Stimulated activated CD4-positive, alpha-beta T cell treated with anti-CD3 and anti-CD28 coated beads, Interleukin-1b, Interleukin-23, amount 100 ng/mL, for 1 hour (primary cell): ENCODE data around the gene PLXNA4.
"Not testable (repeated sequence)": the region's sequence is repeated elsewhere in the genome, so short reads cannot be mapped to it uniquely, and the experiment has no call there.

Experiments
- DNase-seq, 2 donors: peaks; one replicate each; pipeline ENCODE4 v3.0.0-alpha.2; 2020; ENCODE audit warnings: low read depth in 2 of 2

PLXNA4 gene

GRCh38 chr7:132179080-132179430 is 397.2 kb downstream of the PLXNA4 start:
- no peak for DNase-seq

GRCh38 chr7:132178402-132179079 is 397.7 kb downstream of the PLXNA4 start:
- not testable (repeated sequence) for DNase-seq

GRCh38 chr7:132177708-132178401 is 398.4 kb downstream of the PLXNA4 start:
- DNase-seq: no peak

- no peak for DNase-seq
Observed at GRCh38 chr7:132176719-132177118, 399.6 kb downstream of the PLXNA4 start.

- DNase-seq: no peak
Observed at GRCh38 chr7:132171130-132171576, 405.1 kb downstream of the PLXNA4 start.

- DNase-seq: no peak
Observed at GRCh38 chr7:132169730-132170129, 406.5 kb downstream of the PLXNA4 start.

GRCh38 chr7:132168239-132168638 is 408.0 kb downstream of the PLXNA4 start:
- no peak for DNase-seq

GRCh38 chr7:132165695-132166094 is 410.6 kb downstream of the PLXNA4 start:
- not testable (repeated sequence) for DNase-seq

GRCh38 chr7:132164558-132165125 is 411.6 kb downstream of the PLXNA4 start:
- no peak for DNase-seq

GRCh38 chr7:132162556-132163144 is 413.6 kb downstream of the PLXNA4 start:
- no peak for DNase-seq

- no peak for DNase-seq
Observed at GRCh38 chr7:132161976-132162375, 414.3 kb downstream of the PLXNA4 start.

GRCh38 chr7:132161533-132161915 is 414.7 kb downstream of the PLXNA4 start:
- no peak for DNase-seq

- no peak for DNase-seq
Observed at GRCh38 chr7:132160611-132161532, 415.4 kb downstream of the PLXNA4 start.

- DNase-seq: no peak
Observed at GRCh38 chr7:132158841-132159240, 417.4 kb downstream of the PLXNA4 start.

- DNase-seq: no peak
Observed at GRCh38 chr7:132158166-132158565, 418.1 kb downstream of the PLXNA4 start.

GRCh38 chr7:132155715-132156114 is 420.6 kb downstream of the PLXNA4 start:
- DNase-seq: no peak

GRCh38 chr7:132154695-132155471 is 421.4 kb downstream of the PLXNA4 start:
- DNase-seq: no peak

GRCh38 chr7:132154248-132154647 is 422.0 kb downstream of the PLXNA4 start:
- no peak for DNase-seq

GRCh38 chr7:132152131-132152889 is 424.0 kb downstream of the PLXNA4 start:
- no peak for DNase-seq

- DNase-seq: no peak
Observed at GRCh38 chr7:132150711-132151110, 425.6 kb downstream of the PLXNA4 start.
